ENCODE data around the gene CLSTN2. TPM values are rescaled to one million over a fixed set of nuclear protein-coding genes. Genes with fewer than 3 reads are reported as not detected.

Gene CLSTN2
- total RNA-seq, 1 donor from 2014 or later, result 4.7 TPM

DNA sequence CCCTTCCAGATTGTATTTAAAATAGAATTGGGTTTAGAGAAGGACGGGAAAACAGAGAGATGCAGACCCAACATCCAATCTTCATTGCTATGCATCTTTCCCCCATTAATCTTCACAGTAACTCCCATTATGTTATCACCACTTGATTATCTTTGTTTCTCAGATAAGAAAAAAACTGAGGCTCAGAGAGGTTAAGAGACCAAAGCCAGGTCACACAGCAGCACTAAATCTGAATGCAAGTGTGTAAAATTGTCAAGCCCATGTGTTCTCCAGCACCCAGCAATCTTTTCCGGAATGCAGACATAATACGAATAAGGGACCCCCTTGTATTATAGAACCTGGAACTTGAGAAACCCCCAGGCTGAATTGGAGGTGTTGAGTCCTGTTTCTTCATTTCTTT lies 662.4 kb downstream of the CLSTN2 start:
- no peak overlapping the region for H3K27ac ChIP-seq (ENCODE audit: low read depth, low read length)
- no peaks in the 10 kb centered on the region for H3K27me3 ChIP-seq (ENCODE audit: control insufficient read depth in 3 of 3, insufficient read depth in 3 of 3, low read length in 3 of 3)
- no peak overlapping the region for H3K4me3 ChIP-seq (ENCODE audit: low read length in 3 of 3)
- H3K4me1 ChIP-seq (ENCODE audit: control insufficient read depth in 3 of 3, insufficient read depth in 3 of 3, low read length in 3 of 3), result peaks cover 0 to 8% (median 4%) of the 10 kb centered on the region in 3 donors
- H3K36me3 ChIP-seq (ENCODE audit: control insufficient read depth in 3 of 3, insufficient read depth in 3 of 3, low read length in 3 of 3), result no peaks in the 10 kb centered on the region
- no peak overlapping the region for H3K9ac ChIP-seq (ENCODE audit: low read depth in 1 of 3, low read length in 3 of 3)
- H3K9me3 ChIP-seq (ENCODE audit: control insufficient read depth in 3 of 3, low read length in 3 of 3), result no peaks in the 10 kb centered on the region

DNA sequence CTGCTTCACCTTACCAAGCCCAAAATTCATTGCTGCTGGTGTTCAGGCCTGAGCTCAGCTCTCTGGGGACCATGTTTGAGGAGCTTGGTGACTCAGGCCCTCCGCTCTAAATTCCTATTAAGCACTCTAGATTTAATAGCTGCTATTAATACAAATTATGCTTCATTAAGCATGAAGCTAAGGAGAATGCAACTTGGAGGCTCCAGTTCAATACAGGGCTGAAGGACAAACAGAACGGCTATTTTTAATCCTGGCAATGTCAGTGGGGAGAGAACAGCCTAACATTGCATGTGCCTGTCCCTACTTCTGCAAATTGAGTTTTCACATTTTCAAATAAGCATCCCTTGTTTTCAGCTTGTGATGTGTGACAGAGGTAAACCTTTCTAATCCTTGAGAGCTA lies 662.8 kb downstream of the CLSTN2 start:
- Histone ChIP-seq H3K9me3 (ENCODE audit: control insufficient read depth in 3 of 3, low read length in 3 of 3) (no peaks in the 10 kb centered on the region), H3K9ac (ENCODE audit: low read depth in 1 of 3, low read length in 3 of 3) (no peak overlapping the region), H3K4me3 (ENCODE audit: low read length in 3 of 3) (no peak overlapping the region), H3K36me3 (ENCODE audit: control insufficient read depth in 3 of 3, insufficient read depth in 3 of 3, low read length in 3 of 3) (no peaks in the 10 kb centered on the region), H3K27me3 (ENCODE audit: control insufficient read depth in 3 of 3, insufficient read depth in 3 of 3, low read length in 3 of 3) (no peaks in the 10 kb centered on the region), H3K4me1 (ENCODE audit: control insufficient read depth in 3 of 3, insufficient read depth in 3 of 3, low read length in 3 of 3) (peaks cover 0 to 8% (median 4%) of the 10 kb centered on the region in 3 donors), H3K27ac (ENCODE audit: low read depth, low read length) (no peak overlapping the region)

DNA sequence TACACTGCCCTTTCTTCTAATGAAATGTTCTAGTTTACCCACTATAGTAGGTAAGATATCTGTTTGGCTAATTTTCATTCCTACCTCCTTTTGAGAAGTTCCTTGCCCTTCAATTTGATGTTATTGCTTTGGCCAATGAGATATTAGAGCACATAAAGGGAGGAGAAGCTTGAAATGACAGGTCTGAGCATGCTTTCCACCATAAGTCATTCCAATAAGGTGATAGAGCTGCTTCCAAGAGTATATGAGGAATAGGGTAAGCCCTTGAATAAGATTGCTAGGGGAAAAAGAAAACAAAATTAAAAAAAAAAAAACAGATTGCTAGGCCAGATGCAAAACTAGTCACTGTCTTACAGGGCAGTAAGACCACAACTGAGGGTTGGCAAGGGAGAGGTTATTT lies 664.0 kb downstream of the CLSTN2 start:
- Histone ChIP-seq H3K27me3 (ENCODE audit: control insufficient read depth in 3 of 3, insufficient read depth in 3 of 3, low read length in 3 of 3) (no peaks in the 10 kb centered on the region), H3K4me3 (ENCODE audit: low read length in 3 of 3) (no peak overlapping the region), H3K36me3 (ENCODE audit: control insufficient read depth in 3 of 3, insufficient read depth in 3 of 3, low read length in 3 of 3) (no peaks in the 10 kb centered on the region), H3K4me1 (ENCODE audit: control insufficient read depth in 3 of 3, insufficient read depth in 3 of 3, low read length in 3 of 3) (peaks cover 0 to 8% (median 4%) of the 10 kb centered on the region in 3 donors), H3K9me3 (ENCODE audit: control insufficient read depth in 3 of 3, low read length in 3 of 3) (no peaks in the 10 kb centered on the region), H3K9ac (ENCODE audit: low read depth in 1 of 3, low read length in 3 of 3) (no peak overlapping the region), H3K27ac (ENCODE audit: low read depth, low read length) (no peak overlapping the region)

DNA sequence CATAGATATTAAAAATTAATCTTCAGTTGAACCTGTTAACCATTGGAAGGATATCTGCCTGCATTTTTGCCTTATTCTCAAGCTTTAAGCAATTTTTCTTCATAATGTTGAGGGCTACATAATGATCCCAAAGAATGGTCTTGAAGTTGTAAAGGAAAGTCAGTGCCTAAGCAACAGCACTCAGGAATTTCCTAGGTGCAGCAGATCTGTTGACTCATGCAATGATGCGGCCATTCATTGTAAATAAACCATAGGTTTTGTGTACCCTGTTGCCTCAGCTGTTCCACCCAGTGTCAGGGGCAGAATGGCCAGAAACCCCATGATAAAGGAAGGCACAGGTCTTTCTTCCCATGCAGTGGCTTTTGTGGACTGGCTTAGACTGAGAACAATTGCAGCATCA lies 664.5 kb downstream of the CLSTN2 start:
- peaks cover 0 to 8% (median 4%) of the 10 kb centered on the region in 3 donors for H3K4me1 ChIP-seq (ENCODE audit: control insufficient read depth in 3 of 3, insufficient read depth in 3 of 3, low read length in 3 of 3)
- no peak overlapping the region for H3K4me3 ChIP-seq (ENCODE audit: low read length in 3 of 3)
- no peaks in the 10 kb centered on the region for H3K27me3 ChIP-seq (ENCODE audit: control insufficient read depth in 3 of 3, insufficient read depth in 3 of 3, low read length in 3 of 3)
- H3K9ac ChIP-seq (ENCODE audit: low read depth in 1 of 3, low read length in 3 of 3), result no peak overlapping the region
- no peaks in the 10 kb centered on the region for H3K36me3 ChIP-seq (ENCODE audit: control insufficient read depth in 3 of 3, insufficient read depth in 3 of 3, low read length in 3 of 3)
- H3K9me3 ChIP-seq (ENCODE audit: control insufficient read depth in 3 of 3, low read length in 3 of 3), result no peaks in the 10 kb centered on the region
- no peak overlapping the region for H3K27ac ChIP-seq (ENCODE audit: low read depth, low read length)

DNA sequence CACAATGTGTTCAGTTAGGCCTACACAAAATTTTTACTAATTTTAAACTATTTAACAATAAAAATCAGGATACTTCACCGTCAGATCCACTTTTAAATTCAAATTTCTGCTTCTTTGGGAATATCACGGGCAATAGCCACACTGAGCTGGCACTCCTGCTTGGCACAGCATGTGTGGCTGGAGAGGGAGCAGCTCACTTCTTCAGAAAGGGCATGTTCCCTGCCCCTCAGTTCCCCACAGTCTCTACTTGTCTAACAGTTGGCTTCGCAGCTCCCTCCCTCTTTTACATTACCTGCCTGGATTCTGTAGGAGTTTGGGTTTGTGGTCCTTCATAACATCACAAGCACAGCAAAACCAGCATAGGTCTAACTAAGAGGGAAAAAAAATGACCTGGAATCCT lies 666.9 kb downstream of the CLSTN2 start:
- H3K9ac ChIP-seq (ENCODE audit: low read depth in 1 of 3, low read length in 3 of 3), result no peak overlapping the region
- H3K36me3 ChIP-seq (ENCODE audit: control insufficient read depth in 3 of 3, insufficient read depth in 3 of 3, low read length in 3 of 3), result no peaks in the 10 kb centered on the region
- no peak overlapping the region for H3K27ac ChIP-seq (ENCODE audit: low read depth, low read length)
- H3K4me3 ChIP-seq (ENCODE audit: low read length in 3 of 3), result no peak overlapping the region
- H3K27me3 ChIP-seq (ENCODE audit: control insufficient read depth in 3 of 3, insufficient read depth in 3 of 3, low read length in 3 of 3), result no peaks in the 10 kb centered on the region
- no peaks in the 10 kb centered on the region for H3K9me3 ChIP-seq (ENCODE audit: control insufficient read depth in 3 of 3, low read length in 3 of 3)
- H3K4me1 ChIP-seq (ENCODE audit: control insufficient read depth in 3 of 3, insufficient read depth in 3 of 3, low read length in 3 of 3), result peaks cover 0 to 7% (median 4%) of the 10 kb centered on the region in 3 donors

DNA sequence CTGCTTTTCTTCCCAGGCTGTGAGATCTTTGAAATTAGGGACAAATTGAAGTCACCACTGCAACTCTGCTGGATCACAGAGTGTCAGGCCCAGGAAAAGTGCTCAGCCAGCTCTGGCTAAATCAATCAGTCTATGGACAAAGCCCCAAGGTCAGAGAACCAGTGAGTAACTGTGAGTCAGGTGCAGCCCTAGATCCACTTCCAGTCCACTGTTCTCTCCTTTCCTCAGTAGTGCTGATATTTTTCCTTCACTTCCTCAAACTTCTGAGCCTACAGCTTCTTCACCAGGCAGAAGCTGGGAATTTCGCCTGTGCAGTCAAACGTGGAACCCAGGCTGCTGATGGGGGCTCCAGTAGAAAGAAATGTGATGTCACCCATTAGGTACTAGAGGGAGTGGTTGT lies 667.8 kb downstream of the CLSTN2 start:
- Histone ChIP-seq H3K4me1 (ENCODE audit: control insufficient read depth in 3 of 3, insufficient read depth in 3 of 3, low read length in 3 of 3) (peaks cover 0 to 2% (median 2%) of the 10 kb centered on the region in 3 donors), H3K27ac (ENCODE audit: low read depth, low read length) (no peak overlapping the region), H3K36me3 (ENCODE audit: control insufficient read depth in 3 of 3, insufficient read depth in 3 of 3, low read length in 3 of 3) (no peaks in the 10 kb centered on the region), H3K27me3 (ENCODE audit: control insufficient read depth in 3 of 3, insufficient read depth in 3 of 3, low read length in 3 of 3) (no peaks in the 10 kb centered on the region), H3K4me3 (ENCODE audit: low read length in 3 of 3) (no peak overlapping the region), H3K9ac (ENCODE audit: low read depth in 1 of 3, low read length in 3 of 3) (no peak overlapping the region), H3K9me3 (ENCODE audit: control insufficient read depth in 3 of 3, low read length in 3 of 3) (no peaks in the 10 kb centered on the region)

DNA sequence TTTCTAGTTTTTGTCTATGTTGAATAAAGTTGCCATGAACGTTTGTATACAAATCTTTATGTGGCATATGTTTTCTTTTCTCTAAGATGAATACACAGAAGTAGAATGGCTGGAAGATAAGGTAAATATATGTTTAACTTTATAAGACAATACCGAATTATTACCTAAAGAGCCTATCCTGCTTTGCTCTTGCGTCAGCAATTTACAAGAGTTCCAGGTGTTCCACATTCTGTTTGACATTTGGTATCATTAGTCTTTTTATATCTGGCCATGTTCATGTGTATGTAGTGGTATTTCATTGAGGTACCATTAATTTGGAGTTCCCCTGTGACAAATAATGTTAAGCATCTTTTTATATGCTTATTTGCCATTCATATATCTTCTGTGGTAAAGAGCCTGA lies 668.8 kb downstream of the CLSTN2 start:
- H3K9ac ChIP-seq (ENCODE audit: low read depth in 1 of 3, low read length in 3 of 3), result no peak overlapping the region
- H3K27ac ChIP-seq (ENCODE audit: low read depth, low read length), result no peak overlapping the region
- no peaks in the 10 kb centered on the region for H3K36me3 ChIP-seq (ENCODE audit: control insufficient read depth in 3 of 3, insufficient read depth in 3 of 3, low read length in 3 of 3)
- no peaks in the 10 kb centered on the region for H3K9me3 ChIP-seq (ENCODE audit: control insufficient read depth in 3 of 3, low read length in 3 of 3)
- no peaks in the 10 kb centered on the region for H3K27me3 ChIP-seq (ENCODE audit: control insufficient read depth in 3 of 3, insufficient read depth in 3 of 3, low read length in 3 of 3)
- no peak overlapping the region for H3K4me3 ChIP-seq (ENCODE audit: low read length in 3 of 3)
- H3K4me1 ChIP-seq (ENCODE audit: control insufficient read depth in 3 of 3, insufficient read depth in 3 of 3, low read length in 3 of 3), result no peaks in the 10 kb centered on the region

DNA sequence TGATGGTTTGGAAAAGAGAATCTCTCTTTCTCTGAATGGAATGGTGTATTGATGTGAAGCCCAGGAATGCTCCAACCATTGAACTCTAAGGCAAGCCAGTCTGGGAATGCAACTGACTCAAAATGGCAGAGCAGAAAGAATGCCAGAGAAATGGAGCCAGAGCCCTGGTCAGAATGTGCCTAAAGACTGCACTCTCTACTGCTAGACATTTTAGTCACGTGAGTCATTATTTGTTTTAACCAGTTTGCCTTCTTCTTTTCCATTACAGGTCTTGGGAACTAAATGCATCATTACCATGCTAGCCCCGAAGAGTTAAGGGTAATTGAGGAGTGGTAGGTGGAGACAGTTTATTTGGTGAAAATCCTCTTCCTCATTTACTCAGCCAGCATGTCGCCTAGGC lies 675.6 kb downstream of the CLSTN2 start:
- Histone ChIP-seq H3K36me3 (ENCODE audit: control insufficient read depth in 3 of 3, insufficient read depth in 3 of 3, low read length in 3 of 3) (no peaks in the 10 kb centered on the region), H3K9me3 (ENCODE audit: control insufficient read depth in 3 of 3, low read length in 3 of 3) (no peaks in the 10 kb centered on the region), H3K27ac (ENCODE audit: low read depth, low read length) (no peak overlapping the region), H3K9ac (ENCODE audit: low read depth in 1 of 3, low read length in 3 of 3) (no peak overlapping the region), H3K4me1 (ENCODE audit: control insufficient read depth in 3 of 3, insufficient read depth in 3 of 3, low read length in 3 of 3) (no peaks in the 10 kb centered on the region), H3K4me3 (ENCODE audit: low read length in 3 of 3) (no peak overlapping the region), H3K27me3 (ENCODE audit: control insufficient read depth in 3 of 3, insufficient read depth in 3 of 3, low read length in 3 of 3) (no peaks in the 10 kb centered on the region)

DNA sequence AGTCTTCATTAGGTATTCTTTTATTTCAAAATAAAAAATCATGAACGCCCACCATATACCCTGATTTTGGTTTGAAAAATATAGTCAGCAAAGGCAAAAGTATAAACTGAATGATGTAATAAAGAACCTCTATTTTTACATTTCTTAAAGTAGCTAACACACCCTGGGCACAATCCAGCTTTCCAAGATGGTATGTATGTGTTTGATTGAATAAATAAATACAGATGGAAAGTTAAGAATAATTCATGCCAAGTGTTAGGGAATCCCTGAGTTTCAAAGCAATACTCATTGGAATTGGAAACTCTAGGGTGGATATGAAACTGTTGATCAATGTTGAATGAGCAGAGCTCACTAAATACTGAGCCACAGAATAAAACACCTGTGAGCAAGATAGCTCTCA lies 679.0 kb downstream of the CLSTN2 start:
- Histone ChIP-seq H3K4me1 (ENCODE audit: control insufficient read depth in 3 of 3, insufficient read depth in 3 of 3, low read length in 3 of 3) (no peaks in the 10 kb centered on the region), H3K9me3 (ENCODE audit: control insufficient read depth in 3 of 3, low read length in 3 of 3) (no peaks in the 10 kb centered on the region), H3K9ac (ENCODE audit: low read depth in 1 of 3, low read length in 3 of 3) (no peak overlapping the region), H3K36me3 (ENCODE audit: control insufficient read depth in 3 of 3, insufficient read depth in 3 of 3, low read length in 3 of 3) (no peaks in the 10 kb centered on the region), H3K27ac (ENCODE audit: low read depth, low read length) (no peak overlapping the region), H3K27me3 (ENCODE audit: control insufficient read depth in 3 of 3, insufficient read depth in 3 of 3, low read length in 3 of 3) (no peaks in the 10 kb centered on the region), H3K4me3 (ENCODE audit: low read length in 3 of 3) (no peak overlapping the region)

DNA sequence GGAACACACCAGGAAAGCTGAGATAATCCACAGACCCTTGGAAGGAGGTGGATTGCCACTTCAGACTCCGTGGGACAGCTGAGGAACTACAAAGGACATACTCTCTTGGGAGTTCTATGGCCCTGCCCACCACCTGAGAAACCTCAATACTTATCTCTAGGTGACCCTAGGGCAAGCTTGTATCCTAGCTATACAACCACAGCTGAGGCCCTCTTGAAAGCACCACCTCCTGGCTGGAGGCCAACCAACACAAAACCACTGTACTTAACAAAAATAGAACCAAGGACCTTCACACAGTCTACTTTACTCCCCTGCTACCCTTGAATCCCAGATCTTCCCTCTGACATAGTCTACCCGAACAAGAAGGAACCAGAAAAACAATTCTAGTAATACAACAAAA lies 682.1 kb downstream of the CLSTN2 start:
- Histone ChIP-seq H3K9ac (ENCODE audit: low read depth in 1 of 3, low read length in 3 of 3) (no peak overlapping the region), H3K4me1 (ENCODE audit: control insufficient read depth in 3 of 3, insufficient read depth in 3 of 3, low read length in 3 of 3) (no peaks in the 10 kb centered on the region), H3K27ac (ENCODE audit: low read depth, low read length) (no peak overlapping the region), H3K4me3 (ENCODE audit: low read length in 3 of 3) (no peak overlapping the region), H3K36me3 (ENCODE audit: control insufficient read depth in 3 of 3, insufficient read depth in 3 of 3, low read length in 3 of 3) (no peaks in the 10 kb centered on the region), H3K9me3 (ENCODE audit: control insufficient read depth in 3 of 3, low read length in 3 of 3) (no peaks in the 10 kb centered on the region), H3K27me3 (ENCODE audit: control insufficient read depth in 3 of 3, insufficient read depth in 3 of 3, low read length in 3 of 3) (no peaks in the 10 kb centered on the region)

DNA sequence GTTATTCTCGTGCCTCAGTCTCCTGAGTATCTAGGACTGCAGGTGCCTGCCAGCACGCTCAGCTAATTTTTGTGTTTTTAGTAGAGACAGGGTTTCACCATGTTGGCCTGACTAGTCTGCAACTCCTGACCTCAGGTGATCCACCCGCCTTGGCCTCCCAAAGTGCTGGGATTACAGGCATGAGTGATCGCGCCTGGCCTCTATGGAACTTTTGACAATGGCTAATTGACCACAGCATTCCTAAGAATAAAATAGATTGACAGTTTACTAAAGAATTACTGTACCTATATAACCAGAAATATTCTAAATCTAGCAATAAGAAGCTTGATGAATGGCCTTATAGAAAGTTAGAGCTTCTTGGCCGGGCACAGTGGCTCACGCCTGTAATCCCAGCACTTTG lies 691.9 kb downstream of the CLSTN2 start:
- H3K9ac ChIP-seq (ENCODE audit: low read depth in 1 of 3, low read length in 3 of 3), result no peak overlapping the region
- H3K9me3 ChIP-seq (ENCODE audit: control insufficient read depth in 3 of 3, low read length in 3 of 3), result no peaks in the 10 kb centered on the region
- H3K36me3 ChIP-seq (ENCODE audit: control insufficient read depth in 3 of 3, insufficient read depth in 3 of 3, low read length in 3 of 3), result no peaks in the 10 kb centered on the region
- H3K4me1 ChIP-seq (ENCODE audit: control insufficient read depth in 3 of 3, insufficient read depth in 3 of 3, low read length in 3 of 3), result no peaks in the 10 kb centered on the region
- no peaks in the 10 kb centered on the region for H3K27me3 ChIP-seq (ENCODE audit: control insufficient read depth in 3 of 3, insufficient read depth in 3 of 3, low read length in 3 of 3)
- no peak overlapping the region for H3K4me3 ChIP-seq (ENCODE audit: low read length in 3 of 3)
- H3K27ac ChIP-seq (ENCODE audit: low read depth, low read length), result no peak overlapping the region

Measured in skeletal muscle tissue (tissue), 4 donors.